Fibroblast of skin of back (primary cell): ENCODE measurements around the gene IFNW1. TPM values are rescaled to one million over a fixed set of nuclear protein-coding genes. Genes with fewer than 3 reads are reported as not detected.
A peak's percentile ranks its signal among the peaks of the same experiment; 100 is the strongest.
"Not testable (repeated sequence)": the region's sequence is repeated elsewhere in the genome, so short reads cannot be mapped to it uniquely, and the experiment has no call there.

Experiments
- DNase-seq: peaks from one replicate; pipeline ENCODE4 v3.0.0-alpha.2; 2013
- polyA plus RNA-seq, 2 experiments: library from polyadenylated mRNA; unstranded; fragments of 120-200 nt; gene quantifications; one replicate each; pipeline ENCODE4 v1.2.1, GENCODE V29; 2013; ENCODE audit not compliant: insufficient read length in 2 of 2

Gene IFNW1
- polyA plus RNA-seq (2013, experiment 1 of 2; ENCODE audit: insufficient read length) = not detected
- not detected for polyA plus RNA-seq (2013, experiment 2 of 2; ENCODE audit: insufficient read length)

GRCh38 chr9:21141427-21141882 is at the start of gene IFNW1:
TSS of gene IFNW1 (minus strand) at chr9:21141832. CDS start at chr9:21141570, 262 bp downstream.
- no peak for DNase-seq

GRCh38 chr9:21187487-21187886 is 45.9 kb upstream of the IFNW1 start, which contains the start of gene IFNA4:
TSS of gene IFNA4 (minus strand) at chr9:21187587. CDS start at chr9:21187531, 56 bp downstream.
- DNase-seq = not testable (repeated sequence)

- peak; percentile 2 for DNase-seq
Observed at GRCh38 chr9:21182810-21183736, 41.4 kb upstream of the IFNW1 start.

GRCh38 chr9:21174671-21175070 is 33.0 kb upstream of the IFNW1 start:
- no peak for DNase-seq

- no peak for DNase-seq
Observed at GRCh38 chr9:21172156-21172555, 30.5 kb upstream of the IFNW1 start.

GRCh38 chr9:21171351-21171750 is 29.7 kb upstream of the IFNW1 start:
- DNase-seq = no peak

GRCh38 chr9:21166560-21166959 is 24.9 kb upstream of the IFNW1 start, which contains the start of gene IFNA21:
TSS of gene IFNA21 (minus strand) at chr9:21166660. CDS start at chr9:21166612, 48 bp downstream.
- DNase-seq = not testable (repeated sequence)

- DNase-seq = no peak
Observed at GRCh38 chr9:21165516-21165915, 23.9 kb upstream of the IFNW1 start.

GRCh38 chr9:21160178-21160577 is 18.5 kb upstream of the IFNW1 start:
- peak; percentile 14 for DNase-seq

GRCh38 chr9:21155501-21155900 is 13.9 kb upstream of the IFNW1 start:
- peak; percentile 30 for DNase-seq

GRCh38 chr9:21154018-21154608 is 12.5 kb upstream of the IFNW1 start:
- DNase-seq = peak; percentile 12

GRCh38 chr9:21153336-21154017 is 11.8 kb upstream of the IFNW1 start:
- peak; percentile 24 for DNase-seq

- DNase-seq = no peak
Observed at GRCh38 chr9:21144603-21145002, 3.0 kb upstream of the IFNW1 start.

- DNase-seq = no peak
Observed at GRCh38 chr9:21137020-21137419, 4.6 kb downstream of the IFNW1 start.

- no peak for DNase-seq
Observed at GRCh38 chr9:21135736-21136135, 5.9 kb downstream of the IFNW1 start.

- not testable (repeated sequence) for DNase-seq
Observed at GRCh38 chr9:21128186-21128585, 13.4 kb downstream of the IFNW1 start.

GRCh38 chr9:21121595-21122251 is 19.9 kb downstream of the IFNW1 start:
- DNase-seq = no peak

GRCh38 chr9:21121079-21121478 is 20.6 kb downstream of the IFNW1 start:
- DNase-seq = no peak

- no peak for DNase-seq
Observed at GRCh38 chr9:21119093-21119770, 22.4 kb downstream of the IFNW1 start.

GRCh38 chr9:21114311-21114710 is 27.3 kb downstream of the IFNW1 start:
- DNase-seq = no peak
